Naive B cell (primary cell): ENCODE measurements around the gene IDE. TPM values are rescaled to one million over a fixed set of nuclear protein-coding genes. Genes with fewer than 3 reads are reported as not detected.
"Not testable (repeated sequence)": the region's sequence is repeated elsewhere in the genome, so short reads cannot be mapped to it uniquely, and the experiment has no call there.

Experiments
- ATAC-seq, 2 donors: fragments of 150-1000 bp; cut with Tn5 transposase; 2 replicates each; pipeline ENCODE4 v1.10.0; 2021; ENCODE audit warnings: low read depth in 2 of 2, mild to moderate bottlenecking in 2 of 2, moderate library complexity in 2 of 2
- DNase-seq: peaks from one replicate; pipeline ENCODE4 v3.0.0; 2022
- H3K27ac Mint-ChIP-seq, 6 donors: one replicate each; pipeline ENCODE4 v1.8.0; 2020 to 2022; ENCODE audit warnings: mild to moderate bottlenecking in 6 of 6, mixed read lengths in 6 of 6, moderate library complexity in 5 of 6, inconsistent platforms in 2 of 6
- H3K27me3 Mint-ChIP-seq, 3 donors: one replicate each; pipeline ENCODE4 v1.8.0; 2021 to 2022; ENCODE audit warnings: mixed read lengths in 3 of 3, mild to moderate bottlenecking in 1 of 3
- H3K36me3 Mint-ChIP-seq, 2 donors: one replicate each; pipeline ENCODE4 v1.8.0; 2020 to 2022; ENCODE audit warnings: mixed read lengths in 2 of 2, inconsistent platforms in 1 of 2, mild to moderate bottlenecking in 1 of 2
- H3K4me1 Mint-ChIP-seq, 3 donors: one replicate each; pipeline ENCODE4 v1.8.0; 2020 to 2022; ENCODE audit warnings: mixed read lengths in 3 of 3, inconsistent platforms in 1 of 3, mild to moderate bottlenecking in 1 of 3, moderate library complexity in 1 of 3
- H3K4me3 Mint-ChIP-seq, 8 donors: one replicate each; pipeline ENCODE4 v1.8.0; 2020 to 2022; ENCODE audit warnings: mild to moderate bottlenecking in 8 of 8, mixed read lengths in 8 of 8, moderate library complexity in 8 of 8, inconsistent platforms in 2 of 8
- H3K9me3 Mint-ChIP-seq, 7 donors: one replicate each; pipeline ENCODE4 v1.8.0; 2020 to 2022; ENCODE audit warnings: mixed read lengths in 7 of 7, mild to moderate bottlenecking in 5 of 7, inconsistent platforms in 2 of 7, moderate library complexity in 1 of 7
- polyA plus RNA-seq, 6 donors: library from polyadenylated mRNA; unstranded; fragments of 300-500 nt; fragmentation: Illumina TruSeq; gene quantifications; one replicate each; pipeline ENCODE4 v1.2.3, GENCODE V29; 2021; ENCODE audit warnings: low read depth in 6 of 6

The IDE gene
- polyA plus RNA-seq, 6 donors from 2014 or later, result 2.1 to 11.7 (median 10.1) TPM

DNA sequence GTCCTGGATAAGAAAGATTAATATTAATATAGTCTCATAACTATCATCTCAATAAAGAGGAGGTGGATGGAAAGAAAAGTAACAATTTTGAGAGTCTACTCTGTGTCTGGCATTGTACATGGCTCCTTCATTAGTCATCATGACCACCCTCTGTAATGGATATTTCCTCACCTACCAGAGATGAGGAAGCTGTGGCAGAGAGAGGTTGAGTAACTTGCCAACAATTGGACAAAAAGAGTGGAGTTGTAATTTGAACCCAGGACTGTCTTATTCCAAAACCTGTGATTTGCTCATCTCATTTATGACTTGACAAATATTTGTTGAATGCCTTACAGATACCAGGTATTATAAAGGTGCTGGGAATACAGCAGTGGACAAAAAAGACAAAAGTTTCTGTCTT lies 2.1 kb upstream of the IDE start:
- peaks cover 9 to 35% (median 26%) of the 10 kb centered on the region in 3 donors for H3K4me1 Mint-ChIP-seq
- no peaks in the 10 kb centered on the region for H3K36me3 Mint-ChIP-seq
- H3K9me3 Mint-ChIP-seq, result no peaks in the 10 kb centered on the region
- ATAC-seq (no peak), DNase-seq (no peak)
- H3K4me3 Mint-ChIP-seq, result peak overlapping the region in 2 of 8 donors; percentile 59 to 70
- H3K27ac Mint-ChIP-seq, result peak overlapping the region in 1 of 6 donors; percentile 37
- no peaks in the 10 kb centered on the region for H3K27me3 Mint-ChIP-seq

DNA sequence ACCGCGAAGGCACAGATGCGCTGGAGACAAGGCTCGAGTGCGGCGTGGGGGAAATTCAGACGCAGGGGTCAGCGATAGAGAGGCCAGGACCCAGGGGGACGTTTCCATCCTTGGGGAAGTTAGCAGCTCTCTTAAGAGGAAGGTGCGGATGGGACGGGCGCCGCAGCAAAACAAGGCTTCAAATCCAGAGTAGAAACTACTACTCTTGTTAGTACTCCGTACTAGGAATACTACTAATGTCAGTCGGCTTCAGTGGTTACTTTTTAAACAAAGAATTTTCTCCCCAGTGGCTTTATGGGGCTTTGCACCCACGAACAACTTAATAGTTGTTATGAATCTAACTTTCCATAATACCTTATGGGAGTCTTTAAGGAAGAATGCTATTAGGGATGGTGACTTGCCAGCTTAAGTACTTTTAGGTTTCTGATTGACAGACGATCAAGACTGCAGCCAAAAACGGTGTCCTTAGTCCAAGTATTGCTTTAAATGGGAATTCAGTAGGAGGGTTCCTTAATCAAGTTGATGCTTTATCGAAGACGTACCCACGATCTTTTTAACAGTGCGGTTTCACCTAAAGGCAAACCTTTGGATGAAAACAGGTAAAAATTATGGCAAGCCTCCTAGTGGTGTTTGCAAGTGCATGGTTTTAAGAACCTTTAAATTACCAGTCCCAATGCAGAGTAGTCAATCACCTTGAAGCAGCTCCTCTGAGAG lies 812 bp upstream of the IDE start:
- no peak for DNase-seq
- H3K4me3 Mint-ChIP-seq, result peak overlapping the region; percentile 77 to 97 (median 94)
- H3K27ac Mint-ChIP-seq, result peak overlapping the region; percentile 67 to 95 (median 88)
- no peaks in the 10 kb centered on the region for H3K36me3 Mint-ChIP-seq
- H3K4me1 Mint-ChIP-seq, result peaks cover 9 to 37% (median 26%) of the 10 kb centered on the region in 3 donors
- peak; percentile 52 to 55 for ATAC-seq
- no peaks in the 10 kb centered on the region for H3K27me3 Mint-ChIP-seq
- no peaks in the 10 kb centered on the region for H3K9me3 Mint-ChIP-seq

DNA sequence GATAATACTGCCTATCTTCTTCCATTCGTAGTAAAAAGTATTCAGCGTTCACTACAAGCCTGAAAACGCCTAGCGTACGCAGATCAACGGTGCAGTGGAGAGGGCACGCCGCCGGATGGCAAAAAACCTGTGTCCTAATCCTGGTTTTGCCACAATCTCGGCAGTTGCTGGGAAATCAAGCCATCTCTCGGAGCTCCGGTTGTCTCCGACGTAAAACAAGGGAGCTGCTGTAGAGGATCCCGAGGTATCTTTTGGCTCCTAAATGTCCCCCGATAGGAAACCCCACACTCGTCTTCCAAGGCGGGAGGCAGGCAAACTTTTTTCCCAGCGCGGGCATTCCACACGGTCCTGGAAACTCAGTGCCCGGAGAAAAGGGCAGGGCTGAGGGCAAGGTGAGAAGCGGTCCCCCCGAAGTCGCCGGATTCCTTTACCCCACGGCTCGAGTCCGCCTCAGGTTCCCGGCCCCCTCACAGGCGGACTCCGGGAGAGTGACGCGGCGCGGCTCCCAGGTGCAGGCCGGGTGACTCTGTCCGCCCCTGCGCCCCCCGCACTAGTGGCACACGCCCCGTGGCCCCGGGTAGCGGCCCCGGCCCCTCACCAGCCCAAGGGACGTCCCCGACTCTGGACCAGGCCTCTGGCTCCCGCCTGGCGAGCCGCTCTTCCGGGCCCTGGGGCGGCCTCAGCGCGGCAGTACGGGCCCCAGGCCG lies 649 bp downstream of the IDE start:
- Mint-ChIP-seq H3K36me3 (no peaks in the 10 kb centered on the region), H3K4me1 (peaks cover 13 to 42% (median 26%) of the 10 kb centered on the region in 3 donors), H3K27me3 (no peaks in the 10 kb centered on the region), H3K27ac (peak overlapping the region in 4 of 6 donors; percentile 50 to 70 (median 67)), H3K9me3 (no peaks in the 10 kb centered on the region), H3K4me3 (peak overlapping the region; percentile 77 to 97 (median 94))
- peak; percentile 18 for DNase-seq
- ATAC-seq, result peak; percentile 8 to 17

DNA sequence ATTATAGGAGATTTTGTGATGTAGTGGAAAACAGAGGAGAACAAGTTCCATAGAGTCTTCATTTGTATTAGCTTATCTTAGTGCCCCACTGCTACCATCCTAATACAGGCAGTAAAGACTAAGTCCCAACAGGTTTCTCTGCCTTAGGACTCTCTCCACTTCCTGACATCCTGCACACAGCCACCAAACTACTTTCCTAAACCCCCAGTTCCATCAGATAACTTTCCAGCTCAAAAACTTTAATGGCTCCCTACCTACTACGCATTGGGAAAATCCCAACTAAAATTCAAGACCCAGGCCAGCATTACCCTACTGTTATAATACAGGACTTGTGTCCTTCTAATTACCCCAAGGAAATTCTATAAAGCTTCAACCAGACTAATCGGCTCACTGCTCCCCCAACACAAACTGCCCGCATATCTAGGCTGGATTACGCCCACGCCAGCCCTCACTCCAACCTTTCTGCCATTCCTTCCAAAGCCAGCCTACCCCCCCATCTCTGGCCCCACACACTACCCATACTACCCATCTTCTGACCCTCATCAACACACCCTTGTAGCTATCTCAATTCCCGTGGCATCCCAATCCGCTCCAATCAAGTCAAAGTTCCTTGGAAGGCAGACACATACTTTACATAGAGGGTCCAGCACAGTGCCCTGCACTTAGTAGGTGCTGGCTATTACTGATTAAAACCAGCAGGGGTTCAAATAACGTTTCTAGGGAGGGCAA lies 1.4 kb downstream of the IDE start:
- H3K4me3 Mint-ChIP-seq, result peak overlapping the region; percentile 77 to 97 (median 94)
- H3K27me3 Mint-ChIP-seq, result no peaks in the 10 kb centered on the region
- H3K27ac Mint-ChIP-seq, result peak overlapping the region in 3 of 6 donors; percentile 0 to 78 (median 64)
- H3K9me3 Mint-ChIP-seq, result no peaks in the 10 kb centered on the region
- ATAC-seq, result no peak
- peaks cover 18 to 49% (median 32%) of the 10 kb centered on the region in 3 donors for H3K4me1 Mint-ChIP-seq
- no peak for DNase-seq
- no peaks in the 10 kb centered on the region for H3K36me3 Mint-ChIP-seq

DNA sequence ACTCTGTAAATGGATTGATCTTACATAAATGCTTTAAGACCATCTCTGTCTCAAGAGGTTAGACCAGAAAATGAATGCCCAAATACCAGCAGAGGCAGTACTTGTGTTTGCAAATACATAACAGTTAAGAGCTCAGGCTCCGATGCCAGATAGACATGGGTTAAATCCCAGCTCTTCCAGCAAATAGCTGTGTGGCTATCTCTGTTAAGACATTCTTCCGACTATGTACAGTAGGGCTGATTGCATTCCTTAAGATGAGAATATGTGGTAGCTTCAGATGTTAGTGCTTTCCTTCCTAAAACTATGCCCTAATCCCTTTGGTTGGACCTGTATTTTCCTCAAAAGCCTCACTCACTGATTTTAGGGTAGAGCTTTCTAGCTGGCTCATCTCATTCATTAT lies 2.2 kb downstream of the IDE start:
- ATAC-seq (no peak), DNase-seq (no peak)
- no peaks in the 10 kb centered on the region for H3K27me3 Mint-ChIP-seq
- no peak overlapping the region for H3K27ac Mint-ChIP-seq
- H3K4me3 Mint-ChIP-seq, result peak overlapping the region in 2 of 8 donors; percentile 91 to 94
- H3K9me3 Mint-ChIP-seq, result no peaks in the 10 kb centered on the region
- peaks cover 23 to 54% (median 38%) of the 10 kb centered on the region in 3 donors for H3K4me1 Mint-ChIP-seq
- H3K36me3 Mint-ChIP-seq, result no peaks in the 10 kb centered on the region

DNA sequence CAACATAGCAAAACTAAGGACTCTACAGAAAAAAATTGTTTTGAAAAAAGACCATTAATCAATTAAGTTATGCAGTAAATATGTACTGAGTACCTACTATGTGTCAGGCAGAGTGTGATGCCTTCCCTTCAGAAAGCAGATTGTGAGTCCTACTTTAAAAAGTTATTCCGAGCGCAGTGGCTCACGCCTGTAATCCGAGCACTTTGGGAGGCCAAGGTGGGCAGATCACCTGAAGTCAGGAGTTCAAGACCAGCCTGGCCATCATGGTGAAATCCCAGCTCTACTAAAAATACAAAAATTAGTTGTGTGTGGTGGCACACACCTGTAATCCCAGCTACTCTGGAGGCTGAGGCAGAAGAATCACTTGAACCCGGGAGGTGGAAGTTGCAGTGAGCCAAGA lies 4.2 kb downstream of the IDE start:
- not testable (repeated sequence) for H3K9me3 Mint-ChIP-seq, H3K4me3 Mint-ChIP-seq, H3K27ac Mint-ChIP-seq, H3K27me3 Mint-ChIP-seq, ATAC-seq, DNase-seq
- Mint-ChIP-seq H3K36me3 (peaks cover 0 to 11% of the 10 kb centered on the region in 2 donors), H3K4me1 (peaks cover 28 to 45% (median 44%) of the 10 kb centered on the region in 3 donors)

DNA sequence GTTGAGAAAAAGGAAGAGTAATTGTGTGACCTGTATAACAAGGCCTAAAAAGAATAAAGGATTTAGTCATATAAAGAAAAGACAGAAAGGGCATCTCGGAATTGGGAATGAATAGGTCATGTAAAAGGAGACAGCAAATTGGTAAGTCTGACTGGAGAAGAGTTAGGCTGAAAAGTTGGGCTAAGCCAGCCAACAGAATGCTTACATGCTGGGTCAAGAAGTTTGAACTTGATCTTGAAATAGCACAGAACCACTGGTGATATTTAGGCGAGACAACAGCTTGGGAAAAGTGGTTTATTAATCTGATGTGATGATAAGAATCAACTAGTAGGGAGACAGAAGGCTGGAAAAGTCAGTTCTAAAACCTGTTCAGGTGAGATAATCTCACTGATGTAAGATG lies 4.8 kb downstream of the IDE start:
- Mint-ChIP-seq H3K27me3 (no peaks in the 10 kb centered on the region), H3K9me3 (no peaks in the 10 kb centered on the region), H3K36me3 (peaks cover 2 to 11% of the 10 kb centered on the region in 2 donors), H3K4me3 (no peak overlapping the region), H3K4me1 (peaks cover 28 to 41% (median 40%) of the 10 kb centered on the region in 3 donors), H3K27ac (no peak overlapping the region)
- DNase-seq (no peak), ATAC-seq (no peak)

DNA sequence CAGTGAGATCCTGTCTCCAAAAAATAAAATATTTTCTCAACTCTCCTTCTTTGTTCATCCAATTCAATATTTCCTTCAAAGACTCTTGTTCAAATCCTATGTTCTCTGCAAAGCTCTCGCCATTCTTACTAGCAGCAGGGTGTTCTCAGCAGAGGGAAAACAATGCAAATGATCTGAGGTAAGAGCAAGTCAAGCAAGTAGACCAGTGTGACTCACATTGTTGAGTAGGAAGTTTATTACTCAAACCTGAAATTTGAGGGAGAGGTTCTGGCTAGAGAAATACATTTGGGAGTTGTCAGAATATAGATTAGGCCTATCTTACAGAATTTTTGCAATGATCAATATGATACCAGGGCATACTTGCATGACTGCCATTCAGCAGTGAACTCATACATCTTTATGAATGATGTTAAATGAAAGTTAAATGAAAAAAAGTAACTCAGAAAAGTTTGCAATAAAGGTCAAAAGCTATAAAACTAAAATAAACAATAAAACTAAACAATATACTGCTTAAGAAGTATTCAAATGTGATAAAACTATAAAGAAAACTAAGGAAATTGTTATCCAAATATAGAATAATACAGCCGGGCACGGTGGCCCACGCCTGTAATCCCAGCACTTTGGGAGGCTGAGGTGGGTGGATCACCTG lies 5.8 kb downstream of the IDE start:
- peak overlapping the region in 1 of 6 donors; percentile 18 for H3K27ac Mint-ChIP-seq
- H3K4me1 Mint-ChIP-seq, result peaks cover 28 to 39% (median 38%) of the 10 kb centered on the region in 3 donors
- H3K4me3 Mint-ChIP-seq, result no peak overlapping the region
- H3K9me3 Mint-ChIP-seq, result no peaks in the 10 kb centered on the region
- peaks cover 5 to 11% of the 10 kb centered on the region in 2 donors for H3K36me3 Mint-ChIP-seq
- no peaks in the 10 kb centered on the region for H3K27me3 Mint-ChIP-seq
- DNase-seq, result no peak
- ATAC-seq, result peak in 1 of 2 donors; percentile 38

DNA sequence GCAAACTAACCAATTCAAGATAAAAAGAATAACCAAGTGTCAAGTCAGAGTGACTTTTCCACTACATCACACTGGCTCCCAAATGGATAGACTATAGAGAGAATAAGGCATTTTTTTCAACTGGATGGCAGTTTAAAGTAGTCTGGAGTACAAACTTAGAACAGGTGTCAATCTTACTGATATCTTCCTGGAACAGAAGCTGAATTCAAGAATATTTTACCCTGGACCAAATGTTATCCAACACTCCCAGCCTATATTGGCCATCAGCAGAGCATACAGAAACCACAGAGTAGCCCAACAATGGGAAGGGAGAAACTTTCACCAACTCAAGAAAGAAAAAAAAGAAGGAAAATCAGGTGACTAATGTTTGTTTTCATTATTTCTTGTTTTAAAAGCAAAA lies 11.5 kb downstream of the IDE start:
- H3K9me3 Mint-ChIP-seq, result peaks cover 0 to 9% (median 3%) of the 10 kb centered on the region in 7 donors
- ATAC-seq (no peak), DNase-seq (no peak)
- no peak overlapping the region for H3K27ac Mint-ChIP-seq
- peaks cover 23 to 26% of the 10 kb centered on the region in 2 donors for H3K36me3 Mint-ChIP-seq
- no peaks in the 10 kb centered on the region for H3K27me3 Mint-ChIP-seq
- no peak overlapping the region for H3K4me3 Mint-ChIP-seq
- H3K4me1 Mint-ChIP-seq, result peaks cover 6 to 15% (median 13%) of the 10 kb centered on the region in 3 donors

DNA sequence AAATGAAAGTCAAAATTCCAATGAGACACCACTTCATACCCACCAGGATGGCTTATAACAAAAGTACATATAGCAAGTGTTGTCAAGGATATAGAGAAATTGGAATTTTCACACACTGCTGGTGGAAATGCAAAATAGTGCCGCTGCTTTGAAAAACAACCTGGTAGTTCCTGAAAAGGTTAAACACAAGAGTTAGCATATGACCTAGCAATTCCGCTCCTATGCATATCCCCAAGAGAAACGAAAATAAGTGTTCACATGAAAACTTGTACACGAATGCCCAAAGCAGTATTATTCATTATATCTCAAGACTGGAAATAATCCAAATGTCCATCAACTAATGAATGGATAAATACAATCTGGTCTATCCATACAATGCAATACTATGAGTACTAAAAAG lies 14.8 kb downstream of the IDE start:
- Mint-ChIP-seq H3K27me3 (no peaks in the 10 kb centered on the region), H3K9me3 (peaks cover 0 to 11% (median 8%) of the 10 kb centered on the region in 7 donors), H3K4me3 (no peak overlapping the region), H3K36me3 (peaks cover 22 to 29% of the 10 kb centered on the region in 2 donors), H3K27ac (no peak overlapping the region), H3K4me1 (peaks cover 0 to 4% (median 0%) of the 10 kb centered on the region in 3 donors)
- DNase-seq, result no peak
- no peak for ATAC-seq

DNA sequence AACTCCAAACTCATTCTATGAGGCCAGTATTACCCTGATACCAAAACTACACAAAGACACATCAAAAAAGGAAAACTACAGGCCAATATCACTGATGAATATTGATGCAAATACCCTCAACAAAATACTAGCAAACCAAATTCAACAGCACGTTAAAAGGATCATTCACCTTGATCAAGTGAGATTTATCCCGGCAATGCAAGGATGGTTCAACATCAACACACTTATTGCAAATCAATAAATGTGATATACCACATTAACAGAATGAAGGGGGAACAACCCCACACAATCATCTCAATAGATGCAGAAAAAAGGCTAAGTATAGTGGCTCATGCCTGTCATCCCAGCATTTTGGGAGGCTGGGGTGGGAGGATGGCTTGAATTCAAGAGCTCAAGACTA lies 19.9 kb downstream of the IDE start:
- H3K9me3 Mint-ChIP-seq, result peaks cover 5 to 16% (median 12%) of the 10 kb centered on the region in 7 donors
- H3K4me1 Mint-ChIP-seq, result peaks cover 8 to 12% (median 11%) of the 10 kb centered on the region in 3 donors
- ATAC-seq (no peak), DNase-seq (no peak)
- H3K36me3 Mint-ChIP-seq, result peaks cover 18 to 20% of the 10 kb centered on the region in 2 donors
- no peaks in the 10 kb centered on the region for H3K27me3 Mint-ChIP-seq
- H3K27ac Mint-ChIP-seq, result peak overlapping the region in 1 of 6 donors; percentile 4
- H3K4me3 Mint-ChIP-seq, result no peak overlapping the region

DNA sequence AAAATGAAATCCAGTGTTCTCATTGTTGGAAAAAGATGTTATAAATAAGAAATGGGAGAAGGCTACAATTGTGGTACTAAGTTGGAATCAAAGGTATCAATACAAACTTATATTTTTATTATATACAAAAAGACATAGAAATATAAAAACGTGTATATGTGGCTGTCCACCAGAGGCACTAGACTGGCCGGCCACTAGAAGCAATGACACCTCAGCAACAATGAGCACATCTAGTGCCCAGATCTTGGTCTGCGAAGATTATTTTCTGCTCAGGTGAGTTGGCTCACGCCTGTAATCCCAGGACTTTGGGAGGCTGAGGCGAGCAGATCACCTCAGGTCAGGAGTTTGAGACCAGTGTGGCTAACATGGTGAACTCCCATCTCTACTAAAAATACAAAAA lies 21.6 kb downstream of the IDE start:
- H3K36me3 Mint-ChIP-seq, result peaks cover 17% of the 10 kb centered on the region in 2 donors
- H3K4me1 Mint-ChIP-seq, result peaks cover 8 to 12% (median 11%) of the 10 kb centered on the region in 3 donors
- H3K27me3 Mint-ChIP-seq, result no peaks in the 10 kb centered on the region
- no peak for ATAC-seq
- DNase-seq, result no peak
- H3K4me3 Mint-ChIP-seq, result no peak overlapping the region
- H3K9me3 Mint-ChIP-seq, result peaks cover 5 to 15% (median 10%) of the 10 kb centered on the region in 7 donors
- H3K27ac Mint-ChIP-seq, result peak overlapping the region in 1 of 6 donors; percentile 30

DNA sequence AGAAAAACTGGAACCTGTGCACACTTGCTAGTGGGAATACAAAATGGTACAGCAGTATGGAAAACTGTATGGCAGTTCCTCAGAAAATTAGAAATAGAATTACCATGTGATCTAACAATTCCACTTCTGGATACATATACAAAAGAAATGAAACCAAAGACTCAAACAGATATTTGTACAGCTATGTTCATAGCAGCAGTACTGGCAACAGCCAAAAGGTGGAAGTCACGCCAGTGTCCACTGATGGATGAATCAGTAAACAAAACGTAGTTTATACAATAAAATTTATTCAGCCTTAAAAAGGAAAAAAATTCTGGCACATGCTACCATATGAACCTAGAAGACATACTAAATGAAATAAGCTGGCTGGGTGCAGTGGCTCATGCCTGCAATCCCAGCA lies 23.0 kb downstream of the IDE start:
- no peak overlapping the region for H3K4me3 Mint-ChIP-seq
- peaks cover 10 to 12% (median 11%) of the 10 kb centered on the region in 3 donors for H3K4me1 Mint-ChIP-seq
- no peak for DNase-seq
- peaks cover 5 to 15% (median 10%) of the 10 kb centered on the region in 7 donors for H3K9me3 Mint-ChIP-seq
- no peaks in the 10 kb centered on the region for H3K27me3 Mint-ChIP-seq
- H3K36me3 Mint-ChIP-seq, result peaks cover 17 to 19% of the 10 kb centered on the region in 2 donors
- H3K27ac Mint-ChIP-seq, result peak overlapping the region in 1 of 6 donors; percentile 4
- ATAC-seq, result no peak
